Sigmoid colon (tissue), 3 donors: ENCODE measurements around the gene TRAF7.

ENCODE experiments used
- CTCF ChIP-seq, 4 experiments: fragments of 450-650 bp in 3 of 4; fragments of 200-600 bp in 1 of 4; IDR thresholded peaks; one replicate each; pipeline ENCODE4 v1.5.1; 2016 to 2019; ENCODE audit warnings: antibody characterized with exemption in 4 of 4, mild to moderate bottlenecking in 3 of 4, moderate library complexity in 2 of 4
- POLR2A ChIP-seq, 2 donors: fragments of 450-650 bp; IDR thresholded peaks; one replicate each; pipeline ENCODE4 v1.6.1; 2016; ENCODE audit warnings: antibody characterized with exemption in 2 of 2, mild to moderate bottlenecking in 2 of 2, moderate library complexity in 2 of 2

DNA sequence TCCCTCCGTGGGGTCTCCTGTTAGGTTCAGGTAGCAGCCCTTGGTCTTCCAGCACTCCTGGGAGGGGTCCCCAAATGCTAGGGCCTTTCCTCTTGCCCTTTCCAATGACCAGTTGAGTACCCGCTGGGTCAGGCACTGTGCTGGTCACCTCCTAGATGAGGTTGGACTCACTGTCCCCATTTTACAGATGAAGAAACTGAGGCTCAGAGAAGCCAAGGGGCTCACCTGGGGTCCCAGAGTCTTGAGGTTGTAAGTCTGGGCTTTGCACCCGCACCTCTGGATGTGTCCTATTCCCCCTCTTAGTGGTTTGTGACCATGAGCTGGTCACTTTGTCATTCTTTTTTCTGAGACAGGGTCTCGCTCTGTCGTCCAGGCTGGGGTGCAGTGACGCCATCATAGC is 42.2 kb downstream of the TRAF7 start:
- TF ChIP-seq CTCF (IDR thresholded peaks at IDR 0.05) (no peak), POLR2A (IDR thresholded peaks at IDR 0.05) (no peak)
